H9 (cell line): ENCODE results near the gene NKX1-1. TPM values are rescaled to one million over a fixed set of nuclear protein-coding genes. Genes with fewer than 3 reads are reported as not detected.

Source experiments
- DNase-seq: peaks from one replicate; pipeline ENCODE4 v3.0.0-alpha.2; 2017
- H2AFZ ChIP-seq: one replicate; pipeline ENCODE4 v1.6.1; 2013; ENCODE audit warnings: mild to moderate bottlenecking, low read length, control low read depth, moderate library complexity
- H2AK5ac ChIP-seq: 2 replicates; pipeline ENCODE4 v1.6.1; 2013; ENCODE audit warnings: low read length, control low read depth, mixed read lengths; ENCODE audit not compliant: insufficient read length
- H2BK120ac ChIP-seq: one replicate; pipeline ENCODE4 v1.6.1; 2013; ENCODE audit warnings: low read depth, mild to moderate bottlenecking, low read length, control low read depth, inconsistent platforms; ENCODE audit not compliant: poor library complexity, severe bottlenecking
- H2BK12ac ChIP-seq: 2 replicates; pipeline ENCODE4 v1.6.1; 2013; ENCODE audit warnings: low read length, control low read depth, mixed read lengths, low read depth; ENCODE audit not compliant: insufficient read length
- H2BK15ac ChIP-seq: 2 replicates; pipeline ENCODE4 v1.6.1; 2013; ENCODE audit warnings: low read depth, low read length, control low read depth
- H2BK20ac ChIP-seq: one replicate; pipeline ENCODE4 v1.6.1; 2013; ENCODE audit warnings: low read depth, mild to moderate bottlenecking, low read length, control low read depth, inconsistent platforms; ENCODE audit not compliant: poor library complexity, severe bottlenecking
- H2BK5ac ChIP-seq: 2 replicates; pipeline ENCODE4 v1.6.1; 2013; ENCODE audit warnings: low read length, control low read depth, mixed read lengths; ENCODE audit not compliant: insufficient read length
- H3K14ac ChIP-seq: 2 replicates; pipeline ENCODE4 v1.6.1; 2013; ENCODE audit warnings: low read length, control low read depth; ENCODE audit not compliant: insufficient read depth
- H3K18ac ChIP-seq: 2 replicates; pipeline ENCODE4 v1.6.1; 2013; ENCODE audit warnings: low read depth, mild to moderate bottlenecking, mixed read lengths, low read length, control low read depth; ENCODE audit not compliant: insufficient read length
- H3K23ac ChIP-seq: 2 replicates; pipeline ENCODE4 v1.6.1; 2013; ENCODE audit warnings: low read length, control low read depth, mixed read lengths, low read depth; ENCODE audit not compliant: insufficient read length
- H3K23me2 ChIP-seq: 2 replicates; pipeline ENCODE4 v1.6.1; 2013; ENCODE audit warnings: low read depth, mild to moderate bottlenecking, mixed read lengths, low read length, control low read depth; ENCODE audit not compliant: insufficient read length, poor library complexity, severe bottlenecking
- H3K27ac ChIP-seq: 2 replicates; pipeline ENCODE4 v1.5.1; 2013; ENCODE audit warnings: low read length, control low read depth, mixed read lengths, low read depth; ENCODE audit not compliant: insufficient read length
- H3K27me3 ChIP-seq: 2 replicates; pipeline ENCODE4 v1.6.1; 2013; ENCODE audit warnings: low read length, control low read depth, inconsistent platforms; ENCODE audit not compliant: insufficient read depth
- H3K4ac ChIP-seq: 2 replicates; pipeline ENCODE4 v1.6.1; 2013; ENCODE audit warnings: low read depth, mild to moderate bottlenecking, control low read depth, inconsistent platforms, low read length, moderate library complexity
- H3K4me1 ChIP-seq: 2 replicates; pipeline ENCODE4 v1.6.1; 2013; ENCODE audit warnings: low read length, control low read depth, inconsistent platforms; ENCODE audit not compliant: insufficient read depth
- H3K4me2 ChIP-seq: 2 replicates; pipeline ENCODE4 v1.6.1; 2013; ENCODE audit warnings: low read length, control low read depth, mixed read lengths; ENCODE audit not compliant: insufficient read length, insufficient read depth
- H3K56ac ChIP-seq: 2 replicates; pipeline ENCODE4 v1.6.1; 2013; ENCODE audit warnings: low read depth, mild to moderate bottlenecking, mixed read lengths, low read length, control low read depth; ENCODE audit not compliant: insufficient read length
- H3K79me1 ChIP-seq: 2 replicates; pipeline ENCODE4 v1.6.1; 2013; ENCODE audit warnings: low read depth, mild to moderate bottlenecking, moderate library complexity, low read length, control low read depth, inconsistent platforms; ENCODE audit not compliant: insufficient read depth, poor library complexity, severe bottlenecking
- H3K79me2 ChIP-seq: 2 replicates; pipeline ENCODE4 v1.6.1; 2013; ENCODE audit warnings: low read length, control low read depth, inconsistent platforms; ENCODE audit not compliant: insufficient read depth
- H3K9ac ChIP-seq: 2 replicates; pipeline ENCODE4 v1.6.1; 2013; ENCODE audit warnings: low read length, control low read depth, mixed read lengths; ENCODE audit not compliant: insufficient read length; ENCODE audit errors: extremely low read depth
- H3K9me3 ChIP-seq: one replicate; pipeline ENCODE4 v1.6.1; 2013; ENCODE audit warnings: low read depth, low read length, inconsistent platforms; ENCODE audit not compliant: control insufficient read depth
- H3T11ph ChIP-seq: one replicate; pipeline ENCODE4 v1.6.1; 2013; ENCODE audit warnings: mild to moderate bottlenecking, low read length, control low read depth, inconsistent platforms
- H4K20me1 ChIP-seq: one replicate; pipeline ENCODE4 v1.6.1; 2013; ENCODE audit not compliant: control insufficient read depth, insufficient read length, insufficient read depth
- H4K5ac ChIP-seq: 2 replicates; pipeline ENCODE4 v1.6.1; 2013; ENCODE audit warnings: low read depth, mild to moderate bottlenecking, mixed read lengths, low read length, control low read depth; ENCODE audit not compliant: insufficient read length
- H4K8ac ChIP-seq: replicated peaks from 2 replicates; pipeline ENCODE4 v1.6.1; 2013; ENCODE audit warnings: low read length, control low read depth, mixed read lengths, low read depth; ENCODE audit not compliant: insufficient read length
- H4K91ac ChIP-seq: 2 replicates; pipeline ENCODE4 v1.6.1; 2013; ENCODE audit warnings: low read depth, mild to moderate bottlenecking, moderate library complexity, mixed read lengths, low read length, control low read depth; ENCODE audit not compliant: insufficient read length
- H3K27ac Mint-ChIP-seq, 3 experiments: 2 replicates in 2 of 3; 3 replicates in 1 of 3; pipeline ENCODE4 v1.8.0; 2020 to 2021; ENCODE audit warnings: mixed read lengths in 3 of 3, mild to moderate bottlenecking in 1 of 3, moderate library complexity in 1 of 3
- H3K27me3 Mint-ChIP-seq: 2 replicates; pipeline ENCODE4 v1.8.0; 2021; ENCODE audit warnings: low read depth, mild to moderate bottlenecking, moderate library complexity, mixed read lengths
- H3K36me3 Mint-ChIP-seq, 3 experiments: 2 replicates in 2 of 3; 3 replicates in 1 of 3; pipeline ENCODE4 v1.8.0; 2020 to 2021; ENCODE audit warnings: low read depth in 3 of 3, mixed read lengths in 3 of 3; ENCODE audit not compliant: insufficient read depth in 1 of 3
- H3K4me1 Mint-ChIP-seq, 2 experiments: 2 replicates each; pipeline ENCODE4 v1.8.0; 2020; ENCODE audit warnings: mixed read lengths in 2 of 2
- H3K4me3 Mint-ChIP-seq, 2 experiments: 2 replicates in 1 of 2; 3 replicates in 1 of 2; pipeline ENCODE4 v1.8.0; 2020 to 2021; ENCODE audit warnings: mild to moderate bottlenecking in 2 of 2, mixed read lengths in 2 of 2, moderate library complexity in 1 of 2
- H3K9me3 Mint-ChIP-seq, 2 experiments: 2 replicates in 1 of 2; 3 replicates in 1 of 2; pipeline ENCODE4 v1.8.0; 2020; ENCODE audit warnings: mild to moderate bottlenecking in 2 of 2, mixed read lengths in 2 of 2, moderate library complexity in 1 of 2
- WGBS: extraction: QIAGEN DNeasy Blood & Tissue Kit; methylation state at CpG from one replicate; pipeline ENCODE4 v1.1.7; 2013; ENCODE audit warnings: missing lambda C conversion rate, low lambda C conversion rate, mixed read lengths; ENCODE audit not compliant: insufficient read length; ENCODE audit errors: extremely low coverage; 5-methylcytosine and 5-hydroxymethylcytosine counted together
- total RNA-seq: library from RNA; stranded (reverse); gene quantifications from 2 replicates; pipeline ENCODE4 v1.2.1, GENCODE V29; 2021
- TF ChIP-seq, protein P1 (sequence below): fragments of 200-600 bp; sonication (generic); conservative IDR thresholded peaks from 3 replicates; pipeline ENCODE4 v1.8.0; 2021; ENCODE audit warnings: antibody characterized with exemption, mild to moderate bottlenecking

Gene NKX1-1
- total RNA-seq, 1 experiment from 2014 or later: not detected

DNA sequence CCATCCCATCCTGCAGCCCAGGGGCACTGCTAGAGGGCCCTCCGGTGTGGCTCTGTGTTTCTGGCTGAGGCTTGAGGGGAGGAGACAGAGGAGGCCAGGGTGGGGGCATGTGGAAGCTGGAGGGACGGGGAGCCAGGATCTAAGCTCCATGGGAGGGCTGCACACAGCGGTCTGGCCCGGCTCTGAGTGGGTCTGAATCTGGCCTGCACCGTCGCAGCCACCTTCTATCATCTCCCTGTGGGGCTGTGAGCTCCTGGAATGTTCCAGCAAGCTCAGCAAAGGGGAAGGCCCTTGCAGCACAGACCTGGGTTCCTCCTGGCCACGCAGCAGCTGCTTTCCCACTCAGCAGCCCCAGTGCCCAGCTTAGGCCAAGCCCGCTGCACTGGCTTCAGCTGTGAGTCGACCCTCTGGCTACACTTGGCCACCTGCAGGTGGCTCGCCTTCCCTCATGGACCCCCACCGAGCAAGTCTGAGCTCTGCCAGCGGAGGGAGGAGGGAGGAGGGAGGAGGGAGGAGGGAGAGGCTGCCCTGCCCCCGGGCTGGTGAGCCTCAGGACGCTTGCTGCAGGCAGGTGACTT is 5.3 kb downstream of the NKX1-1 start:
- H3K23me2 ChIP-seq: no peaks in the 10 kb centered on the region
- H3K27me3 Mint-ChIP-seq: peaks cover 53% of the 10 kb centered on the region
- no peak overlapping the region for H4K5ac ChIP-seq
- H3K79me2 ChIP-seq: no peaks in the 10 kb centered on the region
- H3K9me3 ChIP-seq: peaks cover 6% of the 10 kb centered on the region
- H2BK12ac ChIP-seq: no peak overlapping the region
- H2AFZ ChIP-seq: no peak overlapping the region
- no peak overlapping the region for H2BK5ac ChIP-seq
- peaks cover 13 to 32% of the 10 kb centered on the region in 2 experiments for H3K9me3 Mint-ChIP-seq
- H3K23ac ChIP-seq: no peak overlapping the region
- H2BK120ac ChIP-seq: no peak overlapping the region
- H4K91ac ChIP-seq: no peak overlapping the region
- H4K8ac ChIP-seq: no peak overlapping the region
- no peak overlapping the region for H3K4ac ChIP-seq
- no peak overlapping the region for H3K27ac Mint-ChIP-seq
- peaks cover 3% of the 10 kb centered on the region for H4K20me1 ChIP-seq
- H3K4me3 Mint-ChIP-seq: no peak overlapping the region
- no peak overlapping the region for H3K14ac ChIP-seq
- WGBS: no CpG with 5 or more reads among the region's 14 CpGs
- peaks cover 7 to 15% (median 10%) of the 10 kb centered on the region in 3 experiments; a peak in 4 of 7 replicates for H3K36me3 Mint-ChIP-seq
- no peak overlapping the region for H3K18ac ChIP-seq
- H3K27me3 ChIP-seq: peaks cover 50% of the 10 kb centered on the region
- H2BK15ac ChIP-seq: no peak overlapping the region
- H3K4me1 ChIP-seq: no peaks in the 10 kb centered on the region
- DNase-seq: no peak
- no peak overlapping the region for H3T11ph ChIP-seq
- H2AK5ac ChIP-seq: no peak overlapping the region
- H3K4me1 Mint-ChIP-seq: 0 out of 4 replicates have a peak, but pooled peaks cover 0 to 6% of the 10 kb centered on the region in 2 experiments
- H2BK20ac ChIP-seq: no peak overlapping the region
- no peak overlapping the region for H3K9ac ChIP-seq
- H3K79me1 ChIP-seq: no peaks in the 10 kb centered on the region
- H3K27ac ChIP-seq: no peak overlapping the region
- TF ChIP-seq, protein P1, sequence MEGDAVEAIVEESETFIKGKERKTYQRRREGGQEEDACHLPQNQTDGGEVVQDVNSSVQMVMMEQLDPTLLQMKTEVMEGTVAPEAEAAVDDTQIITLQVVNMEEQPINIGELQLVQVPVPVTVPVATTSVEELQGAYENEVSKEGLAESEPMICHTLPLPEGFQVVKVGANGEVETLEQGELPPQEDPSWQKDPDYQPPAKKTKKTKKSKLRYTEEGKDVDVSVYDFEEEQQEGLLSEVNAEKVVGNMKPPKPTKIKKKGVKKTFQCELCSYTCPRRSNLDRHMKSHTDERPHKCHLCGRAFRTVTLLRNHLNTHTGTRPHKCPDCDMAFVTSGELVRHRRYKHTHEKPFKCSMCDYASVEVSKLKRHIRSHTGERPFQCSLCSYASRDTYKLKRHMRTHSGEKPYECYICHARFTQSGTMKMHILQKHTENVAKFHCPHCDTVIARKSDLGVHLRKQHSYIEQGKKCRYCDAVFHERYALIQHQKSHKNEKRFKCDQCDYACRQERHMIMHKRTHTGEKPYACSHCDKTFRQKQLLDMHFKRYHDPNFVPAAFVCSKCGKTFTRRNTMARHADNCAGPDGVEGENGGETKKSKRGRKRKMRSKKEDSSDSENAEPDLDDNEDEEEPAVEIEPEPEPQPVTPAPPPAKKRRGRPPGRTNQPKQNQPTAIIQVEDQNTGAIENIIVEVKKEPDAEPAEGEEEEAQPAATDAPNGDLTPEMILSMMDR: no peak
- H3K56ac ChIP-seq: no peak overlapping the region
- no peak overlapping the region for H3K4me2 ChIP-seq
